T-cell (primary cell): ENCODE measurements around the gene ANKH. TPM values are rescaled to one million over a fixed set of nuclear protein-coding genes. Genes with fewer than 3 reads are reported as not detected.
A peak's percentile ranks its signal among the peaks of the same experiment; 100 is the strongest.
"Not testable (repeated sequence)": the region's sequence is repeated elsewhere in the genome, so short reads cannot be mapped to it uniquely, and the experiment has no call there.

ENCODE experiments used
- ATAC-seq, 4 experiments: fragments of 200-7000 bp in 3 of 4; fragments of 150-1000 bp in 1 of 4; cut with Tn5 transposase; replicated peaks in 1 of 4; 1 replicate in 3 of 4; 2 replicates in 1 of 4; pipeline ENCODE4 v1.10.0; 2021; ENCODE audit warnings: moderate library complexity in 3 of 4, mild to moderate bottlenecking in 2 of 4, moderate number of reproducible peaks in 1 of 4
- CTCF ChIA-PET, 2 donors: fragments of 300-600 bp; sonication (Branson Sonifier 250); formaldehyde crosslinking; loops; one replicate each; lab custom pipeline; 2022; ENCODE audit warnings: antibody characterized with exemption in 2 of 2; lab: Charles Lee
- POLR2A ChIA-PET, 2 donors: fragments of 300-600 bp; sonication (Branson Sonifier 250); formaldehyde crosslinking; loops; one replicate each; lab custom pipeline; 2022; ENCODE audit warnings: antibody characterized with exemption in 2 of 2; lab: Charles Lee
- DNase-seq, 35 experiments: peaks; one replicate each; pipeline versions ENCODE4 v3.0.0 to v3.0.0-alpha.2; 2013 to 2023
- H3K27ac ChIP-seq: one replicate; pipeline ENCODE4 v1.5.1; 2013; ENCODE audit warnings: low read length
- H3K27me3 ChIP-seq, 2 experiments: replicated peaks in 1 of 2; 1 replicate in 1 of 2; 2 replicates in 1 of 2; pipeline versions ENCODE4 v1.6.1 to v1.7.0; 2013; ENCODE audit warnings: low read length in 1 of 2, mixed read lengths in 1 of 2; ENCODE audit not compliant: control insufficient read depth in 2 of 2, insufficient read depth in 2 of 2; ENCODE audit errors: extremely low read depth in 1 of 2
- H3K36me3 ChIP-seq, 2 donors: 1 replicate in 1 of 2; 2 replicates in 1 of 2; pipeline versions ENCODE4 v1.6.1 to v1.7.0; 2013; ENCODE audit warnings: low read length in 1 of 2; ENCODE audit not compliant: control insufficient read depth in 2 of 2, insufficient read depth in 1 of 2; ENCODE audit errors: extremely low read depth in 1 of 2
- H3K4me1 ChIP-seq, 2 experiments: 1 replicate in 1 of 2; 2 replicates in 1 of 2; pipeline versions ENCODE4 v1.6.1 to v1.7.0; 2013; ENCODE audit warnings: low read length in 2 of 2, mixed read lengths in 1 of 2; ENCODE audit not compliant: insufficient read depth in 2 of 2, control insufficient read depth in 1 of 2; ENCODE audit errors: extremely low read depth in 1 of 2
- H3K4me3 ChIP-seq, 2 donors: 1 replicate in 1 of 2; 2 replicates in 1 of 2; pipeline versions ENCODE4 v1.5.1 to v1.7.0; 2013; ENCODE audit warnings: mild to moderate bottlenecking in 2 of 2, low read length in 1 of 2, moderate library complexity in 1 of 2; ENCODE audit not compliant: control insufficient read depth in 1 of 2; ENCODE audit errors: extremely low read depth in 1 of 2
- H3K9me3 ChIP-seq: 2 replicates; pipeline ENCODE4 v1.7.0; 2013
- H3K27ac Mint-ChIP-seq, 2 donors: one replicate each; pipeline ENCODE4 v1.8.0; 2020 to 2021; ENCODE audit warnings: mild to moderate bottlenecking in 2 of 2, mixed read lengths in 2 of 2
- H3K27me3 Mint-ChIP-seq, 2 donors: one replicate each; pipeline ENCODE4 v1.8.0; 2021 to 2022; ENCODE audit warnings: mixed read lengths in 2 of 2
- H3K36me3 Mint-ChIP-seq: one replicate; pipeline ENCODE4 v1.8.0; 2021; ENCODE audit warnings: mixed read lengths
- H3K4me1 Mint-ChIP-seq, 3 donors: one replicate each; pipeline ENCODE4 v1.8.0; 2020 to 2022; ENCODE audit warnings: mixed read lengths in 3 of 3, mild to moderate bottlenecking in 1 of 3
- H3K4me3 Mint-ChIP-seq, 3 donors: one replicate each; pipeline ENCODE4 v1.8.0; 2020 to 2022; ENCODE audit warnings: mild to moderate bottlenecking in 3 of 3, mixed read lengths in 3 of 3, moderate library complexity in 3 of 3
- H3K9me3 Mint-ChIP-seq, 3 donors: one replicate each; pipeline ENCODE4 v1.8.0; 2020 to 2022; ENCODE audit warnings: mixed read lengths in 3 of 3
- WGBS: methylation state at CpG from one replicate; pipeline ENCODE4 v1.1.5; 2013; ENCODE audit warnings: missing lambda C conversion rate; ENCODE audit not compliant: insufficient coverage; 5-methylcytosine and 5-hydroxymethylcytosine counted together
- total RNA-seq, 35 experiments: library from RNA in 6 of 35; stranded (reverse) in 6 of 35; fragments of 120-200 nt in 1 of 35; gene quantifications; one replicate each; pipeline versions ENCODE4 v1.2.1 to v1.2.4 and lab custom pipeline; 2013 to 2026

The ANKH gene
- total RNA-seq, 5 donors from 2014 or later (not counting 1 experiment from before 2014, with no cell fraction given): 98.9 to 200 (median 167) TPM

GRCh38 chr5:14879937-14880589, 8.5 kb upstream of the ANKH start:
- ChIA-PET POLR2A (interaction anchor here in 1 of 2 donors (0.6 kb wide), 1 partner anchor 118 kb away, joined by 5 read pairs; no protein-coding TSS in a partner anchor), CTCF (interaction anchor here in 1 of 2 donors (0.6 to 1.0 kb wide), 4 partner anchors 64 to 220 kb away, joined by 6 to 11 read pairs (median 6); no protein-coding TSS in a partner anchor)
- H3K36me3 ChIP-seq: no peaks in the 10 kb centered on the region
- no peak overlapping the region for H3K4me3 ChIP-seq
- peaks cover 3 to 6% (median 6%) of the 10 kb centered on the region in 3 donors for H3K4me1 Mint-ChIP-seq
- H3K9me3 Mint-ChIP-seq: no peaks in the 10 kb centered on the region
- no peaks in the 10 kb centered on the region for H3K4me1 ChIP-seq
- H3K36me3 Mint-ChIP-seq: no peaks in the 10 kb centered on the region
- WGBS: no CpG with 5 or more reads among the region's 6 CpGs
- DNase-seq (no peak), ATAC-seq (no peak)
- peaks cover 0 to 13% of the 10 kb centered on the region in 2 experiments for H3K27me3 ChIP-seq
- H3K27ac Mint-ChIP-seq: no peak overlapping the region
- peaks cover 5 to 9% of the 10 kb centered on the region in 2 donors for H3K27me3 Mint-ChIP-seq
- H3K27ac ChIP-seq: no peak overlapping the region
- H3K9me3 ChIP-seq: no peaks in the 10 kb centered on the region
- no peak overlapping the region for H3K4me3 Mint-ChIP-seq

GRCh38 chr5:14879393-14879792, 7.8 kb upstream of the ANKH start:
- no peaks in the 10 kb centered on the region for H3K9me3 Mint-ChIP-seq
- peaks cover 4 to 5% of the 10 kb centered on the region in 2 donors for H3K27me3 Mint-ChIP-seq
- no peaks in the 10 kb centered on the region for H3K9me3 ChIP-seq
- no peaks in the 10 kb centered on the region for H3K36me3 Mint-ChIP-seq
- POLR2A ChIA-PET: no interaction called here
- no peaks in the 10 kb centered on the region for H3K4me1 ChIP-seq
- no CpG with 5 or more reads among the region's 2 CpGs for WGBS
- CTCF ChIA-PET: interaction anchor here in 1 of 2 donors (0.7 to 1.0 kb wide), 2 partner anchors 63 to 158 kb away, joined by 7 to 11 read pairs; no protein-coding TSS in a partner anchor
- peaks cover 4 to 8% (median 6%) of the 10 kb centered on the region in 3 donors for H3K4me1 Mint-ChIP-seq
- no peak for ATAC-seq
- DNase-seq: no peak
- no peak overlapping the region for H3K4me3 ChIP-seq
- no peak overlapping the region for H3K27ac ChIP-seq
- H3K27ac Mint-ChIP-seq: no peak overlapping the region
- H3K36me3 ChIP-seq: no peaks in the 10 kb centered on the region
- peaks cover 0 to 13% of the 10 kb centered on the region in 2 experiments for H3K27me3 ChIP-seq
- no peak overlapping the region for H3K4me3 Mint-ChIP-seq

- H3K27me3 Mint-ChIP-seq, H3K27ac ChIP-seq, H3K36me3 Mint-ChIP-seq, H3K9me3 ChIP-seq, H3K4me3 ChIP-seq, H3K9me3 Mint-ChIP-seq, DNase-seq, H3K27ac Mint-ChIP-seq, H3K4me3 Mint-ChIP-seq, ATAC-seq, H3K4me1 ChIP-seq, H3K36me3 ChIP-seq: not testable (repeated sequence)
- 88% methylated on average over 3 of the region's 9 CpGs for WGBS
- ChIA-PET POLR2A (interaction anchor here in 1 of 2 donors (0.6 kb wide), 2 partner anchors 10 to 50 kb away, joined by 3 to 10 read pairs; no protein-coding TSS in a partner anchor), CTCF (interaction anchor here (0.6 to 0.9 kb wide), 3 partner anchors 10 to 208 kb away, joined by 3 to 5 read pairs (median 3); no protein-coding TSS in a partner anchor)
- peaks cover 6 to 14% (median 8%) of the 10 kb centered on the region in 3 donors for H3K4me1 Mint-ChIP-seq
- peaks cover 0 to 13% of the 10 kb centered on the region in 2 experiments for H3K27me3 ChIP-seq
Observed at GRCh38 chr5:14878192-14878591, 6.6 kb upstream of the ANKH start.

GRCh38 chr5:14876095-14876494, 4.5 kb upstream of the ANKH start:
- no peak overlapping the region for H3K4me3 Mint-ChIP-seq
- ChIA-PET POLR2A (interaction anchor here in 1 of 2 donors (0.7 kb wide), 1 partner anchor 54 kb away, joined by 7 read pairs; no protein-coding TSS in a partner anchor), CTCF (interaction anchor here in 1 of 2 donors (1.3 kb wide), 1 partner anchor 66 kb away, joined by 3 read pairs; no protein-coding TSS in a partner anchor)
- H3K27me3 Mint-ChIP-seq: peaks cover 4 to 5% of the 10 kb centered on the region in 2 donors
- H3K4me1 Mint-ChIP-seq: peaks cover 6 to 15% (median 10%) of the 10 kb centered on the region in 3 donors
- Histone ChIP-seq H3K4me3 (no peak overlapping the region), H3K4me1 (peaks cover 3 to 12% of the 10 kb centered on the region in 2 experiments), H3K27ac (no peak overlapping the region), H3K27me3 (peaks cover 0 to 9% of the 10 kb centered on the region in 2 experiments), H3K36me3 (no peaks in the 10 kb centered on the region), H3K9me3 (no peaks in the 10 kb centered on the region)
- DNase-seq (no peak), ATAC-seq (no peak)
- H3K27ac Mint-ChIP-seq: no peak overlapping the region
- WGBS: 93% methylated on average over 2 of the region's 5 CpGs
- no peaks in the 10 kb centered on the region for H3K36me3 Mint-ChIP-seq
- no peaks in the 10 kb centered on the region for H3K9me3 Mint-ChIP-seq

- Mint-ChIP-seq H3K4me3 (peak overlapping the region in 2 of 3 donors; percentile 47 to 58), H3K27ac (peak overlapping the region; percentile 15 to 73)
- no peak for DNase-seq
Observed at GRCh38 chr5:14873790-14874189, 2.2 kb upstream of the ANKH start.

GRCh38 chr5:14873093-14873492, 1.5 kb upstream of the ANKH start:
- Mint-ChIP-seq H3K9me3 (no peaks in the 10 kb centered on the region), H3K4me3 (peak overlapping the region; percentile 87 to 90 (median 88)), H3K36me3 (no peaks in the 10 kb centered on the region), H3K4me1 (peaks cover 30 to 35% (median 33%) of the 10 kb centered on the region in 3 donors), H3K27me3 (no peaks in the 10 kb centered on the region), H3K27ac (peak overlapping the region in 1 of 2 donors; percentile 91)
- Histone ChIP-seq H3K4me3 (peak overlapping the region in 1 of 2 donors; percentile 73), H3K36me3 (no peaks in the 10 kb centered on the region), H3K27ac (peak overlapping the region; percentile 79), H3K27me3 (no peaks in the 10 kb centered on the region), H3K9me3 (no peaks in the 10 kb centered on the region), H3K4me1 (peaks cover 17 to 22% of the 10 kb centered on the region in 2 experiments)
- ChIA-PET POLR2A (interaction anchor here (0.6 to 1.5 kb wide), 2 partner anchors 120 to 154 kb away, joined by 3 to 6 read pairs; no protein-coding TSS in a partner anchor), CTCF (interaction anchor here in 1 of 2 donors (0.9 to 1.6 kb wide), 6 partner anchors 25 to 188 kb away, joined by 3 to 5 read pairs (median 4); no protein-coding TSS in a partner anchor)
- ATAC-seq: no peak
- peak in 2 of 35 experiments; percentile 15 to 19 for DNase-seq
- no CpG with 5 or more reads among the region's 9 CpGs for WGBS

More at GRCh38 chr5:14873790-14874189, 2.2 kb upstream of the ANKH start:
- no peak overlapping the region for H3K27ac ChIP-seq
- no peaks in the 10 kb centered on the region for H3K27me3 Mint-ChIP-seq
- no peak for ATAC-seq
- H3K36me3 ChIP-seq: no peaks in the 10 kb centered on the region
- H3K4me1 Mint-ChIP-seq: peaks cover 27 to 33% (median 27%) of the 10 kb centered on the region in 3 donors
- no peaks in the 10 kb centered on the region for H3K27me3 ChIP-seq
- POLR2A ChIA-PET: interaction anchor here (0.6 to 1.5 kb wide), 2 partner anchors 119 to 155 kb away, joined by 3 to 6 read pairs; no protein-coding TSS in a partner anchor
- no peaks in the 10 kb centered on the region for H3K9me3 ChIP-seq
- H3K4me3 ChIP-seq: no peak overlapping the region
- CTCF ChIA-PET: interaction anchor here in 1 of 2 donors (0.9 to 1.6 kb wide), 4 partner anchors 24 to 189 kb away, joined by 3 to 5 read pairs (median 4); no protein-coding TSS in a partner anchor
- no peaks in the 10 kb centered on the region for H3K36me3 Mint-ChIP-seq
- H3K4me1 ChIP-seq: peaks cover 15 to 22% of the 10 kb centered on the region in 2 experiments
- 100% methylated on average over 3 of the region's 3 CpGs for WGBS
- H3K9me3 Mint-ChIP-seq: no peaks in the 10 kb centered on the region
